Muscle of arm (tissue), 12 donors: ENCODE measurements around the gene SLCO4C1. TPM values are rescaled to one million over a fixed set of nuclear protein-coding genes. Genes with fewer than 3 reads are reported as not detected.

Source experiments
- polyA plus RNA-seq, 12 donors: library from polyadenylated mRNA; unstranded; fragments of 120-200 nt; gene quantifications; one replicate each; pipeline ENCODE4 v1.2.1, GENCODE V29; 2013; ENCODE audit not compliant: insufficient read length in 12 of 12

Gene SLCO4C1
- polyA plus RNA-seq, 12 donors: 2.8 to 4.3 (median 3.4) TPM; not detected in 1

Other genes starting within 250 kb of the SLCO4C1 start
- gene SLCO6A1, start 202.7 kb upstream of the SLCO4C1 start, polyA plus RNA-seq: 1 to 10 TPM in 3 of 12 donors, under 1 TPM in 7, not detected in 2; 0.27 to 1.4 (median 0.78) TPM